GM19025 (cell line): ENCODE measurements around the gene TLE1.
A peak's percentile ranks its signal among the peaks of the same experiment; 100 is the strongest.
"Not testable (repeated sequence)": the region's sequence is repeated elsewhere in the genome, so short reads cannot be mapped to it uniquely, and the experiment has no call there.

Experiments
- ATAC-seq: cut with Tn5 transposase; IDR thresholded peaks from one replicate; pipeline ENCODE4 v1.9.1; 2021; ENCODE audit warnings: mild to moderate bottlenecking, low read depth, moderate library complexity; ENCODE audit not compliant: unreplicated experiment

TLE1 gene

GRCh38 chr9:81604306-81605169 is 84.8 kb downstream of the TLE1 start:
- no peak for ATAC-seq

DNA sequence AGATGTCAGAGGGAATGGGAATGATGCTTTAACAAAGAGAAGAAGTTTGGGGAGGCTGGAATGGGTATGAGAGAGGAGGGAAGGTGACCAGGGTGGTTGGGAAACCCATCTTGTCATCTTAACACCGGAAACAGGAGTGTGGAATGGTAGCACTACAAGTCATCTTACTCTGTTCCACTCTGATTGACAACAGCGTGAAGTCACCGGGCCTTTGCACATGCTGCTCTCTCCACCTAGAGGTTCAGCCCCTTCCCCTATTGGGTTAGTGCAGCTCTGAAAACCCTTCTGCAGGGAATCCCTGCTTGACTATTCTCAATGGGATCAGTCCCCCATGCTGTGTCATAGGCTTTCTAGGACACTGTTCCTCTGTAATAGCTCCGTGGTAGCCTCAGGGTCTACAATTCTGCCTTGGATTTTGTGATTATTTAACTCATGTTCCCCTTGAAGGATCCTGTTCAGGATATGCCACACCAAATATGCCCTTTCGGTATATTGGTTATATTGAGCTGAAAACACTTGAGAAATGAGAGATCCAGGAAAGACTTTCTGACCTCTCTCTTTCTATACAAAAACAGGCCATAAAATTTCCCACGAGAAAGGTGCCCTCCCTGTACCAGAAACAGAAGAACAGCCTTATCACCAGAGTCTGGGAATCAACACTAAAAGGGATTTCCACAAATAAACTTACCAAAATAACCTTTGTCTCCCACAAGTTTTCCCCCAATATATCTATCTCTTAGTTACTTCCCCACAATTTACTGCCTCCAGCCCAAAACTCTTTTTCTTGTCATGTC is 86.3 kb downstream of the TLE1 start:
- no peak for ATAC-seq

- ATAC-seq, result peak; percentile 75
Observed at GRCh38 chr9:81601639-81602623, 87.4 kb downstream of the TLE1 start.

GRCh38 chr9:81600631-81601030 is 88.7 kb downstream of the TLE1 start:
- ATAC-seq, result no peak

- ATAC-seq, result no peak
Observed at GRCh38 chr9:81599837-81600236, 89.5 kb downstream of the TLE1 start.

- no peak for ATAC-seq
Observed at GRCh38 chr9:81598811-81599210, 90.5 kb downstream of the TLE1 start.

DNA sequence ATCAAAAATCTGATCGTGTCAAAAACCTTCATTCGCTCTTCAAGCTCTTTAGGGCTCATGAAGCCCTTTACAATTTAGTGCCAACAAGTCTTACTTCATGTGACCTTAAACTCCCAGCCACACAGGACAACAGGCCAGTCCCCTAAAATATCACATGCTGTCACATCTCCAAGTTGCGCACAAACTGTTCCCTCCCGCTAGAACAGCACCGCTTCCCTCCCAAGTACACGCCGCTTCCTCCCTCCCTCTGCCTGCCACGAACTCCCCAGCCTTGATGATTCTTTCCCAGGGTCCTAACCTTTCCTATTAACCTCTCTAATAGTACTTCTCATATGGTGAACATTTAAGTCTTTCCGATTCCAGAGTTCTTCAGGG is 91.2 kb downstream of the TLE1 start:
- no peak for ATAC-seq

GRCh38 chr9:81597419-81598122 is 91.8 kb downstream of the TLE1 start:
- no peak for ATAC-seq

DNA sequence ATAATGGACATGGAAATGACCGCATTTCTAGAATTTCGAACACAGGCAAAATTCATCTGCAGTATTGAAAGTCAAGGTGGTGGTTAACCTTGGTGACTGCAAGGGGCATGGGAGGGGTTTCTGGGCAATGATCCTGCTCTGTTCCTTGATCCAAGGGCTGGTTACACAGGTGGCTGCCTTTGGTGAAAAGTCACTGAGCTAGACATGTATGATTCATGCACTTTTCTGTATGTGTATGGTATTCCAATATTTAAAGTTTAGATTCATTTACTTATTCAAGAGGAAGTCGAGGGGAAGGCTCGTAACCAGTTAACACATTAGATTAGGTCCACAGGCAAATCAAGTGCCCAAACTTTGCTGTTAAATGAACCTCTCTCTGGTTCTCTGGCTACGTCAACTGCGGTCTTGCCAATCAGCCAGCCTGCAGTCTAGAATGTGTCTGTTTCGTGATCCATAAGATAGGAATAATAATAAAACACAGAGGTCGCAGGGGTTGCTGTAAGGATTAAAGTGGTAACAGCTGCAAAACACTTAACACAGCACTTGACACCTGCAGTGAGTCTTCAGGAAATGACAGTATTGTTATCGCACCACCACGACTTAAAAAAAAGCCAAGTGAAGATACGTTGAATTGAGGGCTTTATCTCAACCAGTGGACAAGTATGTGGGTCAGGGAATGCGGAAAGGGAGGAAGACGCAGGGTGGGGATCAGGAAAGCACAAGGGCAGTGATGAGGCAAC is 92.5 kb downstream of the TLE1 start:
- ATAC-seq, result no peak

- no peak for ATAC-seq
Observed at GRCh38 chr9:81595887-81596543, 93.3 kb downstream of the TLE1 start.

GRCh38 chr9:81595293-81595692 is 94.1 kb downstream of the TLE1 start:
- ATAC-seq, result not testable (repeated sequence)

DNA sequence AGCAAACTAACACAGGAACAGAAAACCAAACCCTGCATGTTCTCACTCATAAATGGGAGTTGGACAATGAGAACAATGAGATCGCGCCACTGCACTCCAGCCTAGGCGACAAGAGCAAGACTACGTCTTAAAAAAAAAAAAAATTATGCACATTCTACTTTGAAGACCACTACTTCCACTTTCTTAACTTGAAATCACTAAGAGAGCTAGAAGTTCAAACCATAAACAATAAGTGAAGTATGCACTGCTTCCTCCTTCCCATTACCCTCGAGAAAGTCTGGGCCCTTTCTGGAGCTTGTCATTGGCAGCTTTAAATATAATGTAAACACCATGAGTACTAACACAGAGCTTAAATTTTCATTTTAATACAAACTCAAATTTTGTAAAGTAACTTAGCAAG is 94.9 kb downstream of the TLE1 start:
- no peak for ATAC-seq

- no peak for ATAC-seq
Observed at GRCh38 chr9:81592887-81593266, 96.5 kb downstream of the TLE1 start.

DNA sequence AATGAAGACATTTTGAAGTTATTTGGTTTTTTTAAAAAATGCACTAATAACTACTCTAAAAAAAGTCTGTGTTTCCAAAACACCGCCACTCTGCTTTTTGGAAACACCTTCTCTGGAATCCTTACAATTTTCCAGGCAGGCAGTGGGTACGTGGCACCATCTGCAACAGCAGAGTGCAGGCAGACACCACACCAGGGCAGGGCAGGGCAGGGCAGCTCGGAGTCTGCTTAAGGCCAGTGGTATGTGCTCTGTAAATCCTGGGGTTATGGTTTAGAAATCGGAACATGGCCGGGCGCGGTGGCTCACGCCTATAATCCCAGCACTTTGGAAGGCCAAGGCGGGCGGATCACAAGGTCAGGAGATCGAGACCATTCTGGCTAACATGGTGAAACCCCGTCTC is 97.6 kb downstream of the TLE1 start:
- ATAC-seq, result no peak

DNA sequence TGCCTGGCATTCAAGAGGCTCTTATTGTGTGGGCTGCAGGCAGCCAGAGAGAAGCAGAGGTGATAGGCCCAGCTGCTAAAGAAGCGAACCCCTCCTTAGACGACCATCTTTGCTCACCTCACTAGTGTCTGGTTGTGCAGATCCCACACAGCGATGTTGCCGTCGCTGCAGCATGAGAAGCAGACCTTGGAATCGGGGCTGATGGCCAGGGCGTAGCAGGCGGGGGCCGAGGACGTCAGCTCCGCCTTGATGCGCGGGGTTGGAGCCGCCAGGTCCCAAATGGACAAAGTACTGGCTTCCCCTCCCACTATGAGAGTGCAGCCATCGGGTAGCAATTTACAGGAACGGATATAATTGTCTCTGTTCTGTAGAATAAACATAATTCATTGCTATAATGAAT is 98.7 kb downstream of the TLE1 start:
- no peak for ATAC-seq

- ATAC-seq, result no peak
Observed at GRCh38 chr9:81589819-81590218, 99.5 kb downstream of the TLE1 start.

- ATAC-seq, result no peak
Observed at GRCh38 chr9:81589392-81589791, 100.0 kb downstream of the TLE1 start.

- ATAC-seq, result no peak
Observed at GRCh38 chr9:81588148-81588871, 101.0 kb downstream of the TLE1 start.
